Activated CD4-positive, CD25-positive, alpha-beta regulatory T cell (primary cell): ENCODE measurements around the gene PTPRM.
"Not testable (repeated sequence)": the region's sequence is repeated elsewhere in the genome, so short reads cannot be mapped to it uniquely, and the experiment has no call there.

ENCODE experiments used
- DNase-seq, 4 experiments: peaks; one replicate each; lab custom pipeline; 2025; lab: John Stamatoyannopoulos, UW

PTPRM gene

DNA sequence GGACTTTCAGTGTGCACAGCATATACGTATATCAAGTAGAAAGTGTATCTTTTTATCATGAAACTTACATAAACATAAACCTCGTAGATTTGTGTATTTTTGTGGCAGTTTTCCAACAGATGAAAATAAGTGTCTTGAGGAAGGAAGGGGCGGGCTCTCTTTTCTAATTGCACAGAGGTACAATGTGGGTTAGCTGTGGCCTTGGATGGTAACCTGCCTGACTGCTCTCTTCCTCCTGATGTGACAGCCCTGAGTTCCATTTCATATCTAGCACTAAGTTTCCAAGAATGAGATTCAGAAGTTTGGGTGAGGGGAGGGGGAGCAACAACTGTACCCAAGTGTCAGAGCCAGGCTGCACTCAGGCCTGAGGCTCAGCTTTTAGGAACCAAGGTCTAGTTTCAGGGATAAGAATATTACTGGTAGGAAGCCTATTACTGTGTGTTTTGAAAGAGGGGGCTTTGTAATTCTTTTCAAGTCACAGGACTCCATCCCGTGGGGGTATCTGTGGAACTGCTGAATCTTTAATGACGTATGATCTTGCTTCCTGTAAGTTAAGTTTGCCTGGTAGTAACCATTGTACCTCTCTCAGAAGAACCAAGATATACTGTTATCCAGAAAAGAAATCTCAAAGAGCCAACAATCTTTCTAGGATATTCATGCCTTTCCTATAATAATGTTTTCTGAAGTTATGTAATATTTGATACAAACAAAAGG, 483.7 kb downstream of the PTPRM start:
- no peak for DNase-seq

DNA sequence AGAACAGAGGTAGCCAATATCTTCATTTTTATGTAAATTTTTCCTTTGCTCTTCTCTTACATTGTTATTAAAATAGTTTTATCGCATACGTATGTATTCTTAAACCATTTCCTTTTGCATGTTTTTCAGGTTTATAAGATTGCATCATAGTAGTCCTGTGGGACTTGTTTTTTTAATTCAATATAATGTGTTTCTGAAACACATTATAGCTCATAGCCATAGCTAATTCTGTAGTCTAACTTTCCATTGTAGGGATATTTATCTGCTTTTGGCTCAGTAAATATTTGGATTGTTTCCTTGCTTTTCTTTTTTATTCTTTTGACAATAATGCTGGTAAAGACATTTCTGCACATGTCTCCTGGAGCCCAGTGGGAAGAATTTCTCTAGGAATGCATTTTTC, 484.3 kb downstream of the PTPRM start:
- no peak for DNase-seq

- no peak for DNase-seq
Observed at GRCh38 chr18:8052237-8052701, 485.2 kb downstream of the PTPRM start.

- no peak for DNase-seq
Observed at GRCh38 chr18:8056723-8057122, 489.6 kb downstream of the PTPRM start.

DNA sequence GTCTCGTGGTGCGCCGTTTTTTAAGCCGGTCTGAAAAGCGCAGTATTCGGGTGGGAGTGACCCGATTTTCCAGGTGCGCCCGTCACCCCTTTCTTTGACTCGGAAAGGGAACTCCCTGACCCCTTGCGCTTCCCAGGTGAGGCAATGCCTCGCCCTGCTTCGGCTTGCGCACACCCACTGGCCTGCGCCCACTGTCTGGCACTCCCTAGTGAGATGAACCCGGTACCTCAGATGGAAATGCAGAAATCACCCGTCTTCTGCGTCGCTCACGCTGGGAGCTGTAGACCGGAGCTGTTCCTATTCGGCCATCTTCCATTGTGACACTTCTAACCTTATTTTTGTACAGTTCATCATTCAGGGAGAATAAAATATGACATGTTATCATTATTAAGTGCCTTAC, 496.0 kb downstream of the PTPRM start:
- not testable (repeated sequence) for DNase-seq

GRCh38 chr18:8063733-8064132, 496.6 kb downstream of the PTPRM start:
- no peak for DNase-seq

- no peak for DNase-seq
Observed at GRCh38 chr18:8065284-8065683, 498.2 kb downstream of the PTPRM start.

- DNase-seq = no peak
Observed at GRCh38 chr18:8065773-8066172, 498.7 kb downstream of the PTPRM start.

- no peak for DNase-seq
Observed at GRCh38 chr18:8069708-8070107, 502.6 kb downstream of the PTPRM start.

- DNase-seq = no peak
Observed at GRCh38 chr18:8073167-8073566, 506.1 kb downstream of the PTPRM start.

DNA sequence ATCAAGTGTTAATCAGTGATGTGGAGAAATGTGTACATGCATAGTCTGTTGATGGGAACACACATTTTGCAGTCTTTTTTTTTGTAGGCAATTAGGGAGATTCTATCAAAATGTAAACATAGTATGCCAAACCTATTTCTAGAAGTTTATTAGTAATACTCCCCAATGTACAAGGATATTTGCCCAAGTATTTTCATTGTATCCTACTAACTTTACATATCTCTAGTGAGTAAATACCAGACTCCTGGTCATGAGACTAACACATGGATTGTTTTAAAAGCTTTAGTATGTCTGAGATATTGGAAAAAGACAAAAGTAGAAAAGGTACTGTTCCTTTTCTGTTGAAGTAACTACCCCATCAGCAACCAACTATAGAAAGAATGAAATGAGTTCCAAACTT, 513.0 kb downstream of the PTPRM start:
- DNase-seq = no peak

- no peak for DNase-seq
Observed at GRCh38 chr18:8081267-8081666, 514.2 kb downstream of the PTPRM start.

GRCh38 chr18:8081872-8082553, 514.9 kb downstream of the PTPRM start:
- no peak for DNase-seq

GRCh38 chr18:8084160-8084559, 517.0 kb downstream of the PTPRM start:
- DNase-seq = no peak

DNA sequence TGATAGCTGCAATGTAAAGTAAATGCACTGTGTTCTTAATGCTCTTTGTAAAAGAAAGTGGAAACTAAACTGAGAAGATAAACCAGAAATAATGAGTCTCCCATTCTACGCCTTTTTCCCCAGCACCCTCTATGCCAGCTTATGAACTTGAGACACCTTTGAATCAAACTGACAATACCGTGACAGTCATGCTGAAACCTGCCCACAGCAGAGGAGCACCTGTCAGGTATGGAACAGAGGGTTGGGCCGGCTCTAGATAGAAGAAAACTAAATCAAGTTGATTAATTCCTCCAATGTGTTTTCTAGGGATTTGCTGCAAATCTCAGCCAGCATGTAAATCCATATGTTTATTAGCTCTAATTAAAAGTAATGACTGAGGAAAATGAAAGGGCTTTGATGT, 521.5 kb downstream of the PTPRM start:
- no peak for DNase-seq

GRCh38 chr18:8091035-8091434, 523.9 kb downstream of the PTPRM start:
- no peak for DNase-seq

DNA sequence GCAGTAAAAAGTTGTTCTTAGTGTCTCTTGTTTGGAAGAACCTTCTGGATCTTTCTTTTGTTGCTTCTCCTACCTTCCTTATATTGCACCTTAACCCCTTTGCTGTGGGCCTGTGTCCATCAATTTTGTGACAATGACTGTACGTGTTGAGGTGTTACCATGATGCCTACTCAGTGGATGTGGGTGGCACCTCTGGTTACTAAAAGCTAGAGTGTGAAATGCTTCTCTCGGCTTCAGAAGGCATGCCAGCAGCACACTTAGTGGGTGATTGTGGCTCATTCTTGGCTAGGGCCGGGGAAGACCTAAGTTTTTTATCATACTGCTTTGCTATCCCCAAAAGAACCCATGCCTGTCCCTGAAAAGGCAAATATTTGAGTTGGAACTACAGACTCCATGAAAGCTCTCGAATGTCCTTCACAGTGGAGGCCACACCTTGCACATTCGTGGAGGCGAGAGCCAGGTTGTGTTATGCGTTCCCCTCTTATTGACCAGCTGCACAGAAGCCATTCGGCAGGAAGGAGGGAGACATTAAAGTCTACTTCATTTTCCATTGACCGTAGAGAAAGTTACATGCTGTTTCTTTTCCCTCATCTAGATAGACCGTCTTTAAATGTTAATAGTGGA, 528.9 kb downstream of the PTPRM start:
- no peak for DNase-seq

DNA sequence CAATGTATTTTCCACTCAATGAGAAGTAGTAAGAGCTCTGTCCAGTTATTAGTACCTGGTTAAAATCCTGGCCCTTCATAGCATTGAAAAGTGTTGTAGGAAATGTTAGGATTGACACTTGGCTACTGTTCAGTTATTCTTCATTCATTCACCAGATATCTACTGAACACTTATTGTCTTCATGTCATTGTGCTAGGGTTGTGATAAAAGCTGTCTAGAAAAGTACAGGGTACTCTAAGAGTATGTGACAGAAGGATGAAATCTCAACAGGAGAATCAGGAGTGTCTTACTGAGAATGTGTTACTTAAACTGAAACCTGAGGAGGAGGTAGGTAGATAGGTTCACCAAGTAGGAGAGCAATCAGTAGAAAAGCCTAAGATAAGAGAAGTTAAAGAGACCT, 530.3 kb downstream of the PTPRM start:
- no peak for DNase-seq

DNA sequence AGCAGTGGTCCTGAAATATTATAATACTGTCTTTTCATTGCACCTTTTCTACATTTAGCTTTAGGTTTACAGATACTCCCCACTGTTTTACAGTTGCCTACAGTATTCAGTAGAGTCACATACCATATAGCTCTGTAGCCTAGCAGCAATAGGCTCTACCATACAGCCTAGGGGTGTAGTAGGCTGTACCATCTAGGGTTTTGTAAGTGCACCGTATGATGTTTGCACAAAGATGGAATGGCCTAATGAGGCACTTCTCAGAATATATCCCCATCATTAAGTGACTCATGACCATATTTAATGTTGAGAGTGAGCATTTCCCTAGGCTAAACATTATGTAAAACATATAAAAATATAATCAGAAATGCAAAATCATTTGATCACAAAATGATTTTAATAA, 530.8 kb downstream of the PTPRM start:
- no peak for DNase-seq

- DNase-seq = no peak
Observed at GRCh38 chr18:8106603-8107002, 539.5 kb downstream of the PTPRM start.

DNA sequence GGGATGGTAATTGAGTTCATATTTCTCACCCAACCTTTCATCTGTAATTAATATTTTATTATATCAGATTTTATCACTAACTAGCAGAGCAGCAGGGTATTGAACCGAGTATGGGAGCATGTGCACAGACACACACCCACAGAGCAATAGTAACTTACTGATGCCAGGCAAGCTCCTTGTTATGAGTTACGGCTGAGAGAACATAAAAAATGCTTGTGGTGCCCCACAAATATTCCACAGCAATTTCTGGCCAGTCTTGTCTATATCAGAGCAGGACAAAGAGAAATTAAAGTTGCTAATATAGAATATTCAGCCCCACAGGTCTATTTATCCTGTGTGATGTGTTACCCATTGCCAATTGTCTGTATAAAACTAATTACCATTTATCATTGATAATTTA, 540.3 kb downstream of the PTPRM start:
- DNase-seq = no peak

- no peak for DNase-seq
Observed at GRCh38 chr18:8114480-8114879, 547.4 kb downstream of the PTPRM start.

DNA sequence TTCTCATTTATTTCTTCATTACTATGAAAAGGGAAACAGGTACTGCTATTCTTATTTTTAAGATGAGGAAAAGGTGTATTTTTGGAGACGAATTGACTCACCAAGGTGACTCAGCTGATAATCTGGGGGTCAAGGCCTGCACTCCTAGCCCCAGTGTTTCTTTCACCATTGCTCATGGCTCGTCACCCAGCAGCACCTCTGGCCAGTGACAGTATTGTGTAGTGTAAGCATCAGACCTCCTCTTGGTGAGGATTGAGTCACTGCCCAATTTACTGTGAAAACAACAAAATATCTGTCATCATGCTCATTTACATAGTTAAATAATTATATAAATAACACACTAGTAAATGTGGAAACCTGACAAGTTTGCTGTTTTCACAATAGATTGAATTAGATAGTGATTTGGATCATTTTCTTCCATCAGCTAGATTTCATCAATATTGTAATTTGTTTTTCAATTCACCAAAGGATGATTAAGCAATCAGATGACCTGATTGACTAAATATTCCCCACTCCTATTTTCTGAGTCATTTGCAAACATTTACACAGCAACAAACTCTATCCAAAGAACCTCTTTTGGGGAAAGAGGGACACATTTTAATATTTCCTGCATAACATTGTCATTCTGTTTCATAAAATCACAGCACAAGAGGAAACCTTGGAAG, 549.4 kb downstream of the PTPRM start:
- no peak for DNase-seq
